K562 (cell line): ENCODE results near the gene DAPK3. TPM values are rescaled to one million over a fixed set of nuclear protein-coding genes. Genes with fewer than 3 reads are reported as not detected.
A peak's percentile ranks its signal among the peaks of the same experiment; 100 is the strongest.

Experiments
- FOXK1 ChIP-seq: sonication (generic); formaldehyde crosslinking; IDR thresholded peaks from 2 replicates; pipeline ENCODE4 v1.8.0; 2022; ENCODE audit warnings: missing genetic modification reagents, mild to moderate bottlenecking, borderline replicate concordance
- ZBTB2 ChIP-seq: fragments of 450-650 bp; IDR thresholded peaks from 2 replicates; pipeline ENCODE4 v1.6.1; 2016; ENCODE audit warnings: antibody characterized with exemption
- ZNF165 ChIP-seq: fragments of 250-450 bp; sonication (Bioruptor Pico); IDR thresholded peaks from 2 replicates; pipeline ENCODE4 v1.4.0; 2020; ENCODE audit warnings: borderline replicate concordance
- polyA plus RNA-seq, 8 experiments: library from polyadenylated mRNA; depleted of rRNA in 4 of 8; stranded (reverse) in 5 of 8; unstranded in 3 of 8; fragments of >200 nt; fragmentation: Nextera tagmentation in 2 of 8; fragmentation: Illumina TruSeq in 1 of 8; extraction: Ambion mirVana in 2 of 8; extraction: Trizol in 1 of 8; gene quantifications; 2 replicates each; pipeline versions ENCODE4 v1.2.1 to v1.2.3, GENCODE V29; 2011 to 2014; ENCODE audit warnings: inconsistent platforms in 1 of 8, missing spikeins in 1 of 8
- total RNA-seq, 7 experiments: library from RNA; depleted of rRNA in 6 of 7; stranded (reverse); fragments of >200 nt in 6 of 7; fragmentation: Illumina TruSeq in 2 of 7; extraction: Trizol in 2 of 7; gene quantifications; 2 replicates each; pipeline versions ENCODE4 v1.2.1 to v1.2.3, GENCODE V29; 2011 to 2021; ENCODE audit warnings: low replicate concordance in 1 of 7
- TF ChIP-seq, protein P1 (sequence below): fragments of 450-650 bp; IDR thresholded peaks from 2 replicates; pipeline ENCODE4 v1.6.1; 2016; ENCODE audit warnings: mild to moderate bottlenecking, moderate library complexity
- TF ChIP-seq, protein P2 (sequence below), 2 experiments: IDR thresholded peaks; 2 replicates each; pipeline ENCODE4 v1.6.1; 2012; ENCODE audit warnings: improper control_type of control experiment in 2 of 2, low read depth in 2 of 2, low read length in 2 of 2, borderline replicate concordance in 1 of 2

DAPK3 gene
- total and polyA plus RNA-seq, 9 of the 15 experiments (the other 6 are each of a cell fraction or from before 2014, with no cell fraction given): 0.14 to 63.4 (median 25.0) TPM

DNA sequence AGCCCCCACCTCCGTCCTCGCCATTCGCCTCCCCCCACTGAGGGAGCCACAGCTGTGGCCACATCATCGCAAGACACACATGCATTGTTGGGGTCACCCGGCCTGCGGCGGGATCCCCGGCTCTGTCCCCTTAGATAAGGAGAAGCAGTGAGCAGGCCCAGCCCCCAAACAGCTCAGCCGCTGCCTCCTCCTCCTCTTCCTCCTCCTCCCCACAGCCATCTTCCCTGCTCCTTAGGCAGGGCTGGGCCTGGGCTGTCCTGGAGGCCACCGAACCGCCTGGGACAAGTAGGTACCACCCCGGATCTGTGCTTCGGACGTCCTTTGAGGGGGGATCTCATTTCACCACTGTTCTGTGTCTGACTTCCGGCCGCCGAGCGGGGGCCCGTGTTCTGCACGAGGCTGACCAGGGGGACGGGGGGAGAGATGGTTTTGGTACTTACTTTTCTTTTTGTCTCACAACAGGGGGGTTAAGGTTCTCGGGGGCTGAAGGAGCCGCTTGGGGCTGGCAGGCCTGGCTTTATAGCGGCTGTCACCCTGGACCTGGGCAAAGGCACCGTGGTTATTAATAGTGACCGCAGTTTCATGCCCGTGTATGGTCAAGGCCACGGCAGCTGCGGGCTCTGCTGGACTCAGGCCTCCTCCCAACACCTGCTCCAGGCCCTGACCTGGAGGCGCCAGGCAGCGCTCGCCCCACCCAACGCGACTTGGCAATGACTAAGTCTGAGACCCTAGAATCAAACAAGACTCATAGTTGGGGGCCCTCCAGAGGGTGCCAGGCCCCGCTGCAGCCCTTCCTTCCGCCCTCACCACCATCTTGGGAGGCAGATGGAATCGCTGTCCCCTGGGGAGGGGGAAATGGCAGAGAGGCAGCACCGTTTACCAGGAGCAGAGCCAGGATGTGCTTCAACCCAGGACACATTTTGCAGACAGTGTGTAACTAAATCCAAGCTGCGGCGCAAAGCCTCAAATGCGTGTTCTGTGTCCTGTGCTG, 19.7 kb downstream of the DAPK3 start (continued):
- TF ChIP-seq, protein P1, sequence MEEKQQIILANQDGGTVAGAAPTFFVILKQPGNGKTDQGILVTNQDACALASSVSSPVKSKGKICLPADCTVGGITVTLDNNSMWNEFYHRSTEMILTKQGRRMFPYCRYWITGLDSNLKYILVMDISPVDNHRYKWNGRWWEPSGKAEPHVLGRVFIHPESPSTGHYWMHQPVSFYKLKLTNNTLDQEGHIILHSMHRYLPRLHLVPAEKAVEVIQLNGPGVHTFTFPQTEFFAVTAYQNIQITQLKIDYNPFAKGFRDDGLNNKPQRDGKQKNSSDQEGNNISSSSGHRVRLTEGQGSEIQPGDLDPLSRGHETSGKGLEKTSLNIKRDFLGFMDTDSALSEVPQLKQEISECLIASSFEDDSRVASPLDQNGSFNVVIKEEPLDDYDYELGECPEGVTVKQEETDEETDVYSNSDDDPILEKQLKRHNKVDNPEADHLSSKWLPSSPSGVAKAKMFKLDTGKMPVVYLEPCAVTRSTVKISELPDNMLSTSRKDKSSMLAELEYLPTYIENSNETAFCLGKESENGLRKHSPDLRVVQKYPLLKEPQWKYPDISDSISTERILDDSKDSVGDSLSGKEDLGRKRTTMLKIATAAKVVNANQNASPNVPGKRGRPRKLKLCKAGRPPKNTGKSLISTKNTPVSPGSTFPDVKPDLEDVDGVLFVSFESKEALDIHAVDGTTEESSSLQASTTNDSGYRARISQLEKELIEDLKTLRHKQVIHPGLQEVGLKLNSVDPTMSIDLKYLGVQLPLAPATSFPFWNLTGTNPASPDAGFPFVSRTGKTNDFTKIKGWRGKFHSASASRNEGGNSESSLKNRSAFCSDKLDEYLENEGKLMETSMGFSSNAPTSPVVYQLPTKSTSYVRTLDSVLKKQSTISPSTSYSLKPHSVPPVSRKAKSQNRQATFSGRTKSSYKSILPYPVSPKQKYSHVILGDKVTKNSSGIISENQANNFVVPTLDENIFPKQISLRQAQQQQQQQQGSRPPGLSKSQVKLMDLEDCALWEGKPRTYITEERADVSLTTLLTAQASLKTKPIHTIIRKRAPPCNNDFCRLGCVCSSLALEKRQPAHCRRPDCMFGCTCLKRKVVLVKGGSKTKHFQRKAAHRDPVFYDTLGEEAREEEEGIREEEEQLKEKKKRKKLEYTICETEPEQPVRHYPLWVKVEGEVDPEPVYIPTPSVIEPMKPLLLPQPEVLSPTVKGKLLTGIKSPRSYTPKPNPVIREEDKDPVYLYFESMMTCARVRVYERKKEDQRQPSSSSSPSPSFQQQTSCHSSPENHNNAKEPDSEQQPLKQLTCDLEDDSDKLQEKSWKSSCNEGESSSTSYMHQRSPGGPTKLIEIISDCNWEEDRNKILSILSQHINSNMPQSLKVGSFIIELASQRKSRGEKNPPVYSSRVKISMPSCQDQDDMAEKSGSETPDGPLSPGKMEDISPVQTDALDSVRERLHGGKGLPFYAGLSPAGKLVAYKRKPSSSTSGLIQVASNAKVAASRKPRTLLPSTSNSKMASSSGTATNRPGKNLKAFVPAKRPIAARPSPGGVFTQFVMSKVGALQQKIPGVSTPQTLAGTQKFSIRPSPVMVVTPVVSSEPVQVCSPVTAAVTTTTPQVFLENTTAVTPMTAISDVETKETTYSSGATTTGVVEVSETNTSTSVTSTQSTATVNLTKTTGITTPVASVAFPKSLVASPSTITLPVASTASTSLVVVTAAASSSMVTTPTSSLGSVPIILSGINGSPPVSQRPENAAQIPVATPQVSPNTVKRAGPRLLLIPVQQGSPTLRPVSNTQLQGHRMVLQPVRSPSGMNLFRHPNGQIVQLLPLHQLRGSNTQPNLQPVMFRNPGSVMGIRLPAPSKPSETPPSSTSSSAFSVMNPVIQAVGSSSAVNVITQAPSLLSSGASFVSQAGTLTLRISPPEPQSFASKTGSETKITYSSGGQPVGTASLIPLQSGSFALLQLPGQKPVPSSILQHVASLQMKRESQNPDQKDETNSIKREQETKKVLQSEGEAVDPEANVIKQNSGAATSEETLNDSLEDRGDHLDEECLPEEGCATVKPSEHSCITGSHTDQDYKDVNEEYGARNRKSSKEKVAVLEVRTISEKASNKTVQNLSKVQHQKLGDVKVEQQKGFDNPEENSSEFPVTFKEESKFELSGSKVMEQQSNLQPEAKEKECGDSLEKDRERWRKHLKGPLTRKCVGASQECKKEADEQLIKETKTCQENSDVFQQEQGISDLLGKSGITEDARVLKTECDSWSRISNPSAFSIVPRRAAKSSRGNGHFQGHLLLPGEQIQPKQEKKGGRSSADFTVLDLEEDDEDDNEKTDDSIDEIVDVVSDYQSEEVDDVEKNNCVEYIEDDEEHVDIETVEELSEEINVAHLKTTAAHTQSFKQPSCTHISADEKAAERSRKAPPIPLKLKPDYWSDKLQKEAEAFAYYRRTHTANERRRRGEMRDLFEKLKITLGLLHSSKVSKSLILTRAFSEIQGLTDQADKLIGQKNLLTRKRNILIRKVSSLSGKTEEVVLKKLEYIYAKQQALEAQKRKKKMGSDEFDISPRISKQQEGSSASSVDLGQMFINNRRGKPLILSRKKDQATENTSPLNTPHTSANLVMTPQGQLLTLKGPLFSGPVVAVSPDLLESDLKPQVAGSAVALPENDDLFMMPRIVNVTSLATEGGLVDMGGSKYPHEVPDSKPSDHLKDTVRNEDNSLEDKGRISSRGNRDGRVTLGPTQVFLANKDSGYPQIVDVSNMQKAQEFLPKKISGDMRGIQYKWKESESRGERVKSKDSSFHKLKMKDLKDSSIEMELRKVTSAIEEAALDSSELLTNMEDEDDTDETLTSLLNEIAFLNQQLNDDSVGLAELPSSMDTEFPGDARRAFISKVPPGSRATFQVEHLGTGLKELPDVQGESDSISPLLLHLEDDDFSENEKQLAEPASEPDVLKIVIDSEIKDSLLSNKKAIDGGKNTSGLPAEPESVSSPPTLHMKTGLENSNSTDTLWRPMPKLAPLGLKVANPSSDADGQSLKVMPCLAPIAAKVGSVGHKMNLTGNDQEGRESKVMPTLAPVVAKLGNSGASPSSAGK: peak; percentile 97
- TF ChIP-seq, protein P2, sequence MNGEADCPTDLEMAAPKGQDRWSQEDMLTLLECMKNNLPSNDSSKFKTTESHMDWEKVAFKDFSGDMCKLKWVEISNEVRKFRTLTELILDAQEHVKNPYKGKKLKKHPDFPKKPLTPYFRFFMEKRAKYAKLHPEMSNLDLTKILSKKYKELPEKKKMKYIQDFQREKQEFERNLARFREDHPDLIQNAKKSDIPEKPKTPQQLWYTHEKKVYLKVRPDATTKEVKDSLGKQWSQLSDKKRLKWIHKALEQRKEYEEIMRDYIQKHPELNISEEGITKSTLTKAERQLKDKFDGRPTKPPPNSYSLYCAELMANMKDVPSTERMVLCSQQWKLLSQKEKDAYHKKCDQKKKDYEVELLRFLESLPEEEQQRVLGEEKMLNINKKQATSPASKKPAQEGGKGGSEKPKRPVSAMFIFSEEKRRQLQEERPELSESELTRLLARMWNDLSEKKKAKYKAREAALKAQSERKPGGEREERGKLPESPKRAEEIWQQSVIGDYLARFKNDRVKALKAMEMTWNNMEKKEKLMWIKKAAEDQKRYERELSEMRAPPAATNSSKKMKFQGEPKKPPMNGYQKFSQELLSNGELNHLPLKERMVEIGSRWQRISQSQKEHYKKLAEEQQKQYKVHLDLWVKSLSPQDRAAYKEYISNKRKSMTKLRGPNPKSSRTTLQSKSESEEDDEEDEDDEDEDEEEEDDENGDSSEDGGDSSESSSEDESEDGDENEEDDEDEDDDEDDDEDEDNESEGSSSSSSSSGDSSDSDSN (IDR thresholded peaks at IDR 0.05; ENCODE audit: borderline replicate concordance in 1 of 2, low read depth in 2 of 2, low read length in 2 of 2): peak in 1 of 2 experiments; percentile 59; a peak in 1 of 4 replicates
- TF ChIP-seq ZNF165 (CRISPR knock-in tag) (no peak), ZBTB2 (peak; percentile 73), FOXK1 (CRISPR knock-in tag) (0 out of 2 replicates have a peak, but pooled peaks have one; percentile 55)
